Measurements from ENCODE around the gene ARHGAP24.
"Not testable (repeated sequence)": the region's sequence is repeated elsewhere in the genome, so short reads cannot be mapped to it uniquely, and the experiment has no call there.

The ARHGAP24 gene

GRCh38 chr4:85815796-85816459, 341.0 kb downstream of the ARHGAP24 start:
- DNase-seq (ENCODE audit: low spot score) = no peak

- DNase-seq (ENCODE audit: low spot score) = no peak
Measured at GRCh38 chr4:85818700-85819099, 343.8 kb downstream of the ARHGAP24 start.

- not testable (repeated sequence) for DNase-seq (ENCODE audit: low spot score)
Measured at GRCh38 chr4:85820101-85820500, 345.2 kb downstream of the ARHGAP24 start.

GRCh38 chr4:85821688-85822455, 346.9 kb downstream of the ARHGAP24 start:
- no peak for DNase-seq (ENCODE audit: low spot score)

GRCh38 chr4:85823295-85823694, 348.3 kb downstream of the ARHGAP24 start:
- peak; percentile 20 for DNase-seq (ENCODE audit: low spot score)

- no peak for DNase-seq (ENCODE audit: low spot score)
Measured at GRCh38 chr4:85824166-85824945, 349.4 kb downstream of the ARHGAP24 start.

- DNase-seq (ENCODE audit: low spot score) = peak; percentile 49
Measured at GRCh38 chr4:85826060-85826678, 351.2 kb downstream of the ARHGAP24 start.

- DNase-seq (ENCODE audit: low spot score) = no peak
Measured at GRCh38 chr4:85828027-85828890, 353.3 kb downstream of the ARHGAP24 start.

GRCh38 chr4:85829276-85830051, 354.5 kb downstream of the ARHGAP24 start:
- DNase-seq (ENCODE audit: low spot score) = no peak

- DNase-seq (ENCODE audit: low spot score) = no peak
Measured at GRCh38 chr4:85831647-85832046, 356.7 kb downstream of the ARHGAP24 start.

GRCh38 chr4:85833302-85833701, 358.4 kb downstream of the ARHGAP24 start:
- no peak for DNase-seq (ENCODE audit: low spot score)

- DNase-seq (ENCODE audit: low spot score) = no peak
Measured at GRCh38 chr4:85834934-85835333, 360.0 kb downstream of the ARHGAP24 start.

- DNase-seq (ENCODE audit: low spot score) = no peak
Measured at GRCh38 chr4:85836588-85837438, 361.9 kb downstream of the ARHGAP24 start.

- DNase-seq (ENCODE audit: low spot score) = no peak
Measured at GRCh38 chr4:85837439-85837733, 362.4 kb downstream of the ARHGAP24 start.

- DNase-seq (ENCODE audit: low spot score) = not testable (repeated sequence)
Measured at GRCh38 chr4:85839981-85840451, 365.1 kb downstream of the ARHGAP24 start.

GRCh38 chr4:85842540-85842939, 367.6 kb downstream of the ARHGAP24 start:
- DNase-seq (ENCODE audit: low spot score) = no peak

- not testable (repeated sequence) for DNase-seq (ENCODE audit: low spot score)
Measured at GRCh38 chr4:85853740-85854139, 378.8 kb downstream of the ARHGAP24 start.

GRCh38 chr4:85854546-85854945, 379.6 kb downstream of the ARHGAP24 start:
- DNase-seq (ENCODE audit: low spot score) = no peak

- no peak for DNase-seq (ENCODE audit: low spot score)
Measured at GRCh38 chr4:85860066-85860740, 385.3 kb downstream of the ARHGAP24 start.
